HG03045 (cell line): ENCODE data around the gene TDRD9.

ENCODE experiments used
- ATAC-seq: cut with Tn5 transposase; IDR thresholded peaks from one replicate; pipeline ENCODE4 v1.9.1; 2021; ENCODE audit warnings: mild to moderate bottlenecking, moderate library complexity; ENCODE audit not compliant: unreplicated experiment

The TDRD9 gene

GRCh38 chr14:104023325-104024055 is 95.2 kb downstream of the TDRD9 start:
- no peak for ATAC-seq

- no peak for ATAC-seq
Observed at GRCh38 chr14:104025534-104025933, 97.3 kb downstream of the TDRD9 start.

GRCh38 chr14:104026024-104026423 is 97.8 kb downstream of the TDRD9 start:
- ATAC-seq = no peak

GRCh38 chr14:104030958-104031357 is 102.7 kb downstream of the TDRD9 start:
- no peak for ATAC-seq

GRCh38 chr14:104031384-104031783 is 103.1 kb downstream of the TDRD9 start:
- ATAC-seq = no peak

GRCh38 chr14:104034976-104035699 is 106.9 kb downstream of the TDRD9 start:
- no peak for ATAC-seq

- no peak for ATAC-seq
Observed at GRCh38 chr14:104036212-104036611, 108.0 kb downstream of the TDRD9 start.

GRCh38 chr14:104037074-104037473 is 108.8 kb downstream of the TDRD9 start:
- no peak for ATAC-seq

GRCh38 chr14:104037903-104038302 is 109.6 kb downstream of the TDRD9 start:
- no peak for ATAC-seq

GRCh38 chr14:104039214-104039613 is 111.0 kb downstream of the TDRD9 start:
- ATAC-seq = no peak

GRCh38 chr14:104040539-104040938 is 112.3 kb downstream of the TDRD9 start:
- ATAC-seq = no peak

GRCh38 chr14:104041430-104042104 is 113.3 kb downstream of the TDRD9 start:
- no peak for ATAC-seq

- ATAC-seq = no peak
Observed at GRCh38 chr14:104044016-104044415, 115.8 kb downstream of the TDRD9 start.

- ATAC-seq = no peak
Observed at GRCh38 chr14:104047761-104048160, 119.5 kb downstream of the TDRD9 start.

GRCh38 chr14:104048758-104049507 is 120.7 kb downstream of the TDRD9 start:
- no peak for ATAC-seq

- ATAC-seq = no peak
Observed at GRCh38 chr14:104049576-104050240, 121.5 kb downstream of the TDRD9 start.

- ATAC-seq = no peak
Observed at GRCh38 chr14:104051092-104051813, 123.0 kb downstream of the TDRD9 start.

- ATAC-seq = no peak
Observed at GRCh38 chr14:104054222-104054905, 126.1 kb downstream of the TDRD9 start.

- no peak for ATAC-seq
Observed at GRCh38 chr14:104062281-104062680, 134.0 kb downstream of the TDRD9 start.
